DOHH2 (cell line): ENCODE results near the gene TFAP2C.

Experiments used
- H3F3A ChIP-seq: fragments of 200-600 bp; sonication (generic), shearing (Covaris generic); 2 replicates; pipeline ENCODE4 v1.6.0; 2016; ENCODE audit warnings: antibody characterized with exemption, mild to moderate bottlenecking; ENCODE audit not compliant: control insufficient read depth, insufficient read depth
- H3K27ac ChIP-seq: fragments of 200-600 bp; sonication (generic); 2 replicates; pipeline ENCODE4 v1.5.1; 2014; ENCODE audit warnings: low read depth, mild to moderate bottlenecking, low read length, moderate library complexity
- H3K27me3 ChIP-seq: fragments of 200-600 bp; sonication (generic); 2 replicates; pipeline ENCODE4 v1.6.1; 2014; ENCODE audit warnings: mild to moderate bottlenecking, low read length, mixed read lengths; ENCODE audit not compliant: control insufficient read depth
- H3K36me3 ChIP-seq: fragments of 200-600 bp; sonication (generic); 2 replicates; pipeline ENCODE4 v1.6.1; 2014; ENCODE audit warnings: mild to moderate bottlenecking, low read length, moderate library complexity, mixed read lengths; ENCODE audit not compliant: control insufficient read depth
- H3K4me1 ChIP-seq: fragments of 200-600 bp; sonication (generic); 2 replicates; pipeline ENCODE4 v1.6.1; 2014; ENCODE audit warnings: mild to moderate bottlenecking, low read length, mixed read lengths; ENCODE audit not compliant: control insufficient read depth
- H3K4me2 ChIP-seq: fragments of 200-600 bp; sonication (generic); 2 replicates; pipeline ENCODE4 v1.6.0; 2014; ENCODE audit warnings: mild to moderate bottlenecking, low read length, moderate library complexity
- H3K4me3 ChIP-seq: fragments of 200-600 bp; sonication (generic); 2 replicates; pipeline ENCODE4 v1.5.1; 2014; ENCODE audit warnings: mild to moderate bottlenecking, low read length, mixed read lengths
- H3K79me2 ChIP-seq: fragments of 200-600 bp; sonication (generic); 2 replicates; pipeline ENCODE4 v1.6.1; 2014; ENCODE audit warnings: mild to moderate bottlenecking, low read length, mixed read lengths; ENCODE audit not compliant: control insufficient read depth
- H3K9me2 ChIP-seq: fragments of 200-600 bp; sonication (generic); replicated peaks from 2 replicates; pipeline ENCODE4 v1.6.1; 2014; ENCODE audit warnings: mild to moderate bottlenecking, low read length, mixed read lengths; ENCODE audit not compliant: control insufficient read depth
- H3K9me3 ChIP-seq: fragments of 200-600 bp; sonication (generic); 2 replicates; pipeline ENCODE4 v1.6.1; 2014; ENCODE audit warnings: antibody characterized with exemption, low read length, mixed read lengths; ENCODE audit not compliant: control insufficient read depth, insufficient read depth
- H4K20me1 ChIP-seq: fragments of 200-600 bp; sonication (generic); 2 replicates; pipeline ENCODE4 v1.6.0; 2014; ENCODE audit warnings: low read depth, mild to moderate bottlenecking, antibody characterized with exemption, low read length, moderate library complexity; ENCODE audit not compliant: control insufficient read depth, insufficient read depth
- CTCF ChIP-seq: fragments of 200-600 bp; sonication (generic); IDR thresholded peaks from one replicate; pipeline ENCODE4 v1.5.1; 2014; ENCODE audit warnings: antibody characterized with exemption, mild to moderate bottlenecking, low read depth, low read length; ENCODE audit not compliant: poor library complexity, severe bottlenecking
- EZH2phosphoT487 ChIP-seq: fragments of 200-600 bp; sonication (generic); IDR thresholded peaks from 2 replicates; pipeline ENCODE4 v1.6.1; 2017; ENCODE audit warnings: borderline replicate concordance, mild to moderate bottlenecking, antibody characterized with exemption, low read length, moderate library complexity, mixed read lengths

Gene TFAP2C

GRCh38 chr20:56628873-56629463, at the start of gene TFAP2C:
Gene TFAP2C (plus strand): TSS chr20:56629306. CDS start chr20:56629545, 239 bp downstream.
- peaks cover 3% of the 10 kb centered on the region; the same call in 1 of the 2 replicates for H3K27me3 ChIP-seq
- H3K79me2 ChIP-seq: no peaks in the 10 kb centered on the region
- no peak within 1 kb of the TSS for H3K4me2 ChIP-seq
- H3K9me2 ChIP-seq: no peaks in the 10 kb centered on the region
- no peak for TF ChIP-seq EZH2phosphoT487
- no peak for TF ChIP-seq CTCF
- no peak within 1 kb of the TSS for H3K27ac ChIP-seq
- no peaks in the 10 kb centered on the region for H3K36me3 ChIP-seq
- no peaks in the 10 kb centered on the region for H4K20me1 ChIP-seq
- H3K4me3 ChIP-seq: no peak within 1 kb of the TSS
- no peaks in the 10 kb centered on the region for H3K9me3 ChIP-seq
- no peaks in the 10 kb centered on the region for H3K4me1 ChIP-seq
- no peaks in the 10 kb centered on the region for H3F3A ChIP-seq

- Histone ChIP-seq H3K27me3 (no peaks in the 10 kb centered on the region), H4K20me1 (no peaks in the 10 kb centered on the region), H3K4me3 (no peak overlapping the region), H3K79me2 (no peaks in the 10 kb centered on the region), H3K4me1 (no peaks in the 10 kb centered on the region), H3K9me3 (no peaks in the 10 kb centered on the region), H3K36me3 (no peaks in the 10 kb centered on the region), H3K27ac (no peak overlapping the region), H3F3A (no peaks in the 10 kb centered on the region), H3K9me2 (no peaks in the 10 kb centered on the region), H3K4me2 (no peak overlapping the region)
- TF ChIP-seq CTCF (no peak), EZH2phosphoT487 (no peak)
Observed at GRCh38 chr20:56580226-56580625, 48.9 kb upstream of the TFAP2C start.

GRCh38 chr20:56581701-56582100, 47.4 kb upstream of the TFAP2C start:
- Histone ChIP-seq H3K4me3 (no peak overlapping the region), H3F3A (no peaks in the 10 kb centered on the region), H3K79me2 (no peaks in the 10 kb centered on the region), H4K20me1 (no peaks in the 10 kb centered on the region), H3K4me1 (no peaks in the 10 kb centered on the region), H3K9me2 (no peaks in the 10 kb centered on the region), H3K9me3 (no peaks in the 10 kb centered on the region), H3K36me3 (no peaks in the 10 kb centered on the region), H3K27ac (no peak overlapping the region), H3K27me3 (no peaks in the 10 kb centered on the region), H3K4me2 (no peak overlapping the region)
- TF ChIP-seq CTCF: no peak
- no peak for TF ChIP-seq EZH2phosphoT487
